ENCODE measurements around the gene DTX1. TPM values are rescaled to one million over a fixed set of nuclear protein-coding genes. Genes with fewer than 3 reads are reported as not detected.

The DTX1 gene
- total and polyA plus RNA-seq, 2 donors (not counting 3 experiments of a cell fraction or from before 2014, with no cell fraction given) = 0.06 to 0.22 TPM

DNA sequence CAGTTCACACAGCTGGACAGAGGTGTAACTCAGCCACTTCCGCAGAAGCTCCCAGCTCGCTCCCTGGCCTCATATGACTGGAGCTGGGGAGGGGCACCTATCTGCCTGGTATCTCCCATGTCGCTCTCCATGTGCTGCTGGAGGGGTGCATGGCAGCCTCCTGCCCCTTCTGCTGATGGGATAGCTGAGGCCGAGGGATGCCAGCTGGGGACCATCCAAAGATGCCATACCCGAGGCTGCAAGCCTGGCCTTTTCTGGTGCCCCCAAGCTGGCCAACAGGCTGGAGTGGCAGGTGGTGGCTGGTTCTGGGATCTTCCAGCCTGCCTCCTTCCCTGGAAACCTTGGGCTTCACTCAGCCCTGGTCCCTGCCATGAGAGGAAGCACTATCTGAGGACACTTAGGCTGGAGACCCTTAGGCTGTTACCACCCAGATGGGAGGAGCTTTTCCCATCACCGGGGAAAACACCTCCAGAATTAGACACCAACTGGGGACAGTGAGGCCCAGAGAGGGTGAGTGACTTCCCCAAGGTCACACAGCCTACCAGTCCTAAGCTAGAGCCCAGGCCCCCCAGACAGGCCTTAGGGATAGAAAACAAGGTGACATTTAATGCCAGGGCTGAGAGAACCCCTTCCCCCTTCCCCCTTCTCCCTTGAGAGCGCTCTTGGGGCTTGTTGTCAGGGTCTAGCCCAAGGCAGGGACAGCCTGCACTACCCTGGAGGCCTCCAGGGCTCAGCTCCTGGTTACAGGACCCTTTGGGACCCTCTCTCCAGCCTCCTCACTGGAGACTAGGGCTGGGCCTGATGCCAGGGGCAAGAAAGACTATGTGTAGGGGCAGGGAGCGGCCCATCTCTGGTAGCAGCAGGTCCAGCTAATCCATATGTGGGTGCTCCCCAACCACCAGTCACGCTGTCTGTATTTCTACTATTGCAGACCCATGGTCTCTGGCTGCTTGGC is 7.1 kb downstream of the DTX1 start:
- no peaks in the 10 kb centered on the region for H3K36me3 ChIP-seq (ENCODE audit: control insufficient read depth in 2 of 2, extremely low read depth in 1 of 2, insufficient read depth in 2 of 2, low read length in 2 of 2)
- H3K79me2 ChIP-seq (ENCODE audit: control insufficient read depth, insufficient read depth, low read length) = no peaks in the 10 kb centered on the region
- DNase-seq (ENCODE audit: low read depth, low spot score) = no peak
- H3K4me3 ChIP-seq (replicated peaks in 1 of 3; ENCODE audit: insufficient read depth in 1 of 3, low read depth in 1 of 3, low read length in 3 of 3) = no peak overlapping the region
- H3K9me1 ChIP-seq (replicated peaks; ENCODE audit: control insufficient read depth, extremely low read depth, insufficient read depth, low read length) = no peaks in the 10 kb centered on the region
- no peak overlapping the region for H2AFZ ChIP-seq (ENCODE audit: low read depth, low read length)
- ChIA-PET POLR2A (no interaction called here), CTCF (interaction anchor here (1.3 kb wide), 1 partner anchor 26 kb away, joined by 4 read pairs; no protein-coding TSS in a partner anchor)
- no peaks in the 10 kb centered on the region for H3K9me3 ChIP-seq (replicated peaks; ENCODE audit: control insufficient read depth, insufficient read depth, low read length)
- intact Hi-C loops (cut with micrococcal nuclease) = no loop called here
- H3K4me1 ChIP-seq (ENCODE audit: control insufficient read depth, extremely low read depth, insufficient read depth, low read length) = no peaks in the 10 kb centered on the region
- H3K9ac ChIP-seq (replicated peaks; ENCODE audit: extremely low read depth, insufficient read depth, low read length) = no peak overlapping the region
- no peak for FAIRE-seq
- dilution Hi-C loops (cut with MboI; ENCODE audit: extremely low pct_ligation_motif_present, low sequenced_read_pairs) = no loop called here
- no TSS peak for BruUV-seq (replicated peaks)
- no peaks in the 10 kb centered on the region for H4K20me1 ChIP-seq (replicated peaks; ENCODE audit: control insufficient read depth, extremely low read depth, insufficient read depth, low read length)
- H3K27me3 ChIP-seq (ENCODE audit: control insufficient read depth in 2 of 2, insufficient read depth in 2 of 2, low read length in 2 of 2) = no peaks in the 10 kb centered on the region
- TF ChIP-seq GATA2 (IDR thresholded peaks at IDR 0.05; ENCODE audit: insufficient read depth, insufficient read length, low read depth, low read length) (no peak), FOS (IDR thresholded peaks at IDR 0.05; ENCODE audit: borderline replicate concordance, insufficient read depth, low read length) (no peak), EZH2 (IDR thresholded peaks at IDR 0.05; ENCODE audit: borderline replicate concordance, low read depth, low read length, severe bottlenecking) (no peak), POLR2AphosphoS5 (IDR thresholded peaks at IDR 0.05; ENCODE audit: insufficient read depth, low read depth, low read length) (no peak), MYC (IDR thresholded peaks at IDR 0.05; ENCODE audit: low read depth, low read length) (no peak), JUN (IDR thresholded peaks at IDR 0.05; ENCODE audit: borderline replicate concordance, insufficient read depth, insufficient read length, low read depth) (no peak)
- TF ChIP-seq, protein P1, sequence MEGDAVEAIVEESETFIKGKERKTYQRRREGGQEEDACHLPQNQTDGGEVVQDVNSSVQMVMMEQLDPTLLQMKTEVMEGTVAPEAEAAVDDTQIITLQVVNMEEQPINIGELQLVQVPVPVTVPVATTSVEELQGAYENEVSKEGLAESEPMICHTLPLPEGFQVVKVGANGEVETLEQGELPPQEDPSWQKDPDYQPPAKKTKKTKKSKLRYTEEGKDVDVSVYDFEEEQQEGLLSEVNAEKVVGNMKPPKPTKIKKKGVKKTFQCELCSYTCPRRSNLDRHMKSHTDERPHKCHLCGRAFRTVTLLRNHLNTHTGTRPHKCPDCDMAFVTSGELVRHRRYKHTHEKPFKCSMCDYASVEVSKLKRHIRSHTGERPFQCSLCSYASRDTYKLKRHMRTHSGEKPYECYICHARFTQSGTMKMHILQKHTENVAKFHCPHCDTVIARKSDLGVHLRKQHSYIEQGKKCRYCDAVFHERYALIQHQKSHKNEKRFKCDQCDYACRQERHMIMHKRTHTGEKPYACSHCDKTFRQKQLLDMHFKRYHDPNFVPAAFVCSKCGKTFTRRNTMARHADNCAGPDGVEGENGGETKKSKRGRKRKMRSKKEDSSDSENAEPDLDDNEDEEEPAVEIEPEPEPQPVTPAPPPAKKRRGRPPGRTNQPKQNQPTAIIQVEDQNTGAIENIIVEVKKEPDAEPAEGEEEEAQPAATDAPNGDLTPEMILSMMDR (IDR thresholded peaks at IDR 0.05; ENCODE audit: extremely low read depth in 1 of 2, insufficient read depth in 1 of 2, low read depth in 1 of 2, low read length in 2 of 2) = no peak
- H3K27ac ChIP-seq (ENCODE audit: insufficient read depth, low read depth, low read length) = no peak overlapping the region
- H3K4me2 ChIP-seq (ENCODE audit: insufficient read depth, low read length) = no peak overlapping the region
